Left cardiac atrium (tissue), 4 donors: Measurements from ENCODE around the gene WFDC8. TPM values are rescaled to one million over a fixed set of nuclear protein-coding genes. Genes with fewer than 3 reads are reported as not detected.
"Not testable (repeated sequence)": the region's sequence is repeated elsewhere in the genome, so short reads cannot be mapped to it uniquely, and the experiment has no call there.

Source experiments
- ATAC-seq, 2 donors: fragments of 200-7000 bp; cut with Tn5 transposase; one replicate each; pipeline ENCODE4 v1.9.1; 2020; ENCODE audit warnings: mild to moderate bottlenecking in 2 of 2, moderate library complexity in 2 of 2
- DNase-seq: peaks from one replicate; pipeline ENCODE4 v3.0.0-alpha.2; 2020
- intact Hi-C, 2 donors: fragments of 100-400 bp; cut with DNase I; formaldehyde crosslinking; loops; one replicate each; pipeline versions ENCODE4 v1.14.1 to v1.15.1; 2022 to 2023
- long read RNA-seq: library from polyadenylated mRNA; unstranded; transcript quantifications from one replicate; pipeline ENCODE4 v2.0.0, GENCODE V29; 2021
- total RNA-seq, 2 donors: library from RNA; stranded (reverse); fragmentation: NEBNext Ultra II Directional; extraction: Animal tissue kit (Norgen Biotek cat#: 25700); gene quantifications; one replicate each; pipeline ENCODE4 v1.2.1, GENCODE V29; 2021
- donor health status: DM: no; HTN: yes; CAD: no.
- donor health status: DM: no; HTN: yes; CAD: no; lungs with severe emphysema.
- donor health status: DM: yes; HTN: yes; CAD: no.
- donor health status: Dilated cardiomyopathy.

The WFDC8 gene
- total RNA-seq: not detected
- long read RNA-seq: 0 reads

DNA sequence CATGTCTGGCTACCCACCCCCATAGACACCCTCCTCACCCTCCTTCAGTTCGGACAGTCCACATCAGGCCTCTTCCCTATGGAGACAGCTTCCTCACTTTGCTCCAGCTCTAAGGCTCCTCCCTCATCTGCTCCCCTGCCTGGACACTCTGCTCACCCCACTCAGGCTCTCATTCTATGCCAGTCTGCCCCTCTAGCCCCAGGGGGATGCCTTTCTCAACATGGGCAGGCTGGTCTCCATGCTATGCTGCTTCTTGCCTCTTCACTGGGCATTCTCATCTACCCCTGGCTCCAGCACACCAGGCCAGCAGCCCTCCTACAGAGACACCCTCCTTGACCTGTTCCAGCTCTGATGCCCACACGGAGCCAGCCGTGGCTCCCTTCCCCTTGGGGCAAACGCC, at the start of gene WFDC8:
TSS of gene WFDC8 (minus strand) at position 101 of the 400 bp plus-strand sequence. CDS start at position 64, 37 bp downstream.
- DNase-seq (no peak), ATAC-seq (no peak)
- intact Hi-C loops: no loop called here

DNA sequence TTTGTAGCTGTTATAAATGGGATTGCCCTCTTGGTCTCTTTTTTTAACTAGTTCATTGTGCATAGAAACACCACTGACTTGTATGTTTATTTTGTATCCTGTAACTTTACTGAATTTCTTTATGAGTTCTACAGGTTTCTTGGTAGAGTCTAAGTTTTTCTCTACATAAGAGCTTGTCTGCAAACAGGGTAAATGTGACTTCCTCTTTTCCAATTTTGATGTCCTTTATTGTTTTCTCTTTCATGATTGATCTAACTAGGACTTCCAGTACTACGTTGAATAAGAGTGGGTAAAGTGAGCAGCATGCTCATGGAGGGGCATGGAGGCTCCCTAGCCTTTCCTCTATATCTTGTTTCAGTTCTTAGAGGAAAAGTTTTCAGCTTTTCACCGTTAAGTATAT, 47.5 kb upstream of the WFDC8 start:
- ATAC-seq: no peak
- no peak for DNase-seq
- intact Hi-C loops: no loop called here

DNA sequence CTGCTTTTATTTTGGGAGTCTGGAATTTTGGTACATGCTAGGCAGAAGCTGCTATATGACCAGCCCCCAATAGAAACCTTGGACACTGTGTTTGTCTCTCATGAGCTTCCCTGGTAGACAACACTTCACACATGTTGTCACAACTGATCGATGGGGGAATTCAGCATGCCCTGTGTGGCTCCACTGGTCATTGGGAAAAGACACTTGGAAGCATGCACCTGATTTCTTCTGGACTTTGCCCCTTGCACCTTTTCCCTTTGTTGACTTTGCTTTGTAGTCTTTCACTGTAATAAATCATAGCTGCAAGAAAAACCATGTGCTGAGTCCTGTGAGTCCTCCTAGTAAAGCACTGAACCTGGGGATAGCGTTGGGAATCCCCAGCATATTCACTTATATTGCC, 42.5 kb upstream of the WFDC8 start:
- no peak for DNase-seq
- ATAC-seq: no peak
- intact Hi-C loops: no loop called here

- no peak for ATAC-seq
- intact Hi-C loops: no loop called here
- DNase-seq: no peak
Observed at GRCh38 chr20:45617591-45617990, 38.5 kb upstream of the WFDC8 start.

GRCh38 chr20:45612314-45612713, 33.2 kb upstream of the WFDC8 start:
- ATAC-seq (no peak), DNase-seq (no peak)
- intact Hi-C loops: no loop called here

- ATAC-seq (no peak), DNase-seq (no peak)
- intact Hi-C loops: no loop called here
Observed at GRCh38 chr20:45611054-45611453, 32.0 kb upstream of the WFDC8 start.

GRCh38 chr20:45607810-45608209, 28.7 kb upstream of the WFDC8 start:
- DNase-seq (no peak), ATAC-seq (no peak)
- intact Hi-C loops: no loop called here

DNA sequence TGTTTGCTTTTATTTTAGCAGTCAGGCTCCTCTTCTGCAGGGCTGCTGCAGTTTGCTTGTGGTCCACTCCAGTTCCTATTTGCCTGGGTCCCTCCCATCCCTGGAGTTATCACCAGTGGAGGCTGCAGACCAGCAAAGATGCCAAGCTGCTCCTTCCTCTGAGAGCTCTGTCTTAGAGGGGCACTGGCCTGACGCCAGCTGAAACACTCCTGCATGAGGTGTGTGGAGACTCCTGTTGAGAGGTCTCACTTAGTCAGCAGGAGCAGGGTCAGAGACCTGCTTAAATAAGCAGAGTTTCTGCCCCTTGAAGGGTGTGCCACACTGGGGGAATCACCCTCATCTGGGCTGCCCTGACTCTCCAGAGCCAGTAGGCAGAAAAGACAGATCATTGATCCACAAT, 16.2 kb upstream of the WFDC8 start:
- intact Hi-C loops: no loop called here
- no peak for ATAC-seq
- no peak for DNase-seq

DNA sequence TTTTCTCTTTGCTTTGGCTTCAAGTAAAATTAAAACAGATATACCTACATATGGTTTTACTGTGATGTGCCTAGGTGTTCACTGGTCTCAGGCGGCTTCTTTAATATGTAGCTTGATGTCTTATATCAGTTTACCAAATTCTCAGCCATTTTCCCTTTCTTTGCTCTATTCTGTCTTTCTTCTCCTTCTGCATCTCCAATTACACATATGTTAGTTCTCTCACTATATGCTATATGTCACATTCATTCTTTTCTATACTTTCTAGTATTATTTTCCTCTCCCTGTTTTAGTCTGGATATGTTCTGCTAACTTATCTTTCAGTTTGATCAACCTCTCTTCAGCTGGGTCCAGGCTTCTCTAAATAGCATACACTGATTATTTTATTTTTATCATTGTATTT, 14.4 kb upstream of the WFDC8 start:
- intact Hi-C loops: no loop called here
- DNase-seq: no peak
- ATAC-seq: no peak

GRCh38 chr20:45592574-45593189, 13.6 kb upstream of the WFDC8 start:
- no peak for ATAC-seq
- intact Hi-C loops: no loop called here
- DNase-seq: no peak

DNA sequence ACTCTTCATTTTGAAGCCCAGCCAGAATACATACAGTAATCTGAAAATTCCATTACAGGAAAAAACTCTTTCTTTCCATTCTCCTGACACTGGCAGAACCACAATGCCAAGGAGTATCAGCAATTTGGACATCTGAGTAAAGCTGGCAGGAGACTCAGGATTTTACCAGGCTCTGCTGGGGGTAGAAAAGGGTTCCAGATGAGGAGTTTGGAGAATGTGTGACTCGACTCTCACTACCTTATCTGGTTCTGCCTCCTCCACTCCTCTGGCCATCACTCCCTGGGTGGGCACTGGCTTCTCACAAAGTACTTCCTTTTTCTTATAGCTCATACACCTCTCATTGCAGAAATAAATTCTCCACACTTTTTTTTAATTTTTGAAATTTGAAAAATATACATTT, 10.6 kb upstream of the WFDC8 start:
- ATAC-seq (peak in 1 of 2 donors; percentile 27), DNase-seq (no peak)
- intact Hi-C loops: no loop called here

DNA sequence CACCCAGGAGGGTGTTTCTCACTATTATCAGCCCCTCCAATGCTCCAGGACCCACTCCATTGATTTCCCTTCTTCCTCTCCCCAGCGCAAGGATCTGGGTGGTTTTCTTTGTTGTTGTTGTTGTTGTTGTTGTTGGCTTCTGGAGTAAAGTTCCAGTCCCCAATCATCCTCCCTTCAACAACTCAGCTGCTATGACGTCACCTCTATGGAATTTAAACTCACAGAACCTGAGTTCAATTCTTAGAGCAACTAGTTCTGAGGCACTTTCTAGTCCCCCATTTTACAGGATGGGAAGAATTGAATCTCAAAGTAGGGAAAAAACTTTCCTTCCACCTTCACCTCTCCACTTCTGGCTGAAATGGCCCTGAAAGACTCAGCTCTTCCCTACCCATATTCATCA, 9.7 kb upstream of the WFDC8 start:
- no peak for ATAC-seq
- intact Hi-C loops: no loop called here
- DNase-seq: no peak

- intact Hi-C loops, ATAC-seq, DNase-seq: not testable (repeated sequence)
Observed at GRCh38 chr20:45585986-45586385, 6.9 kb upstream of the WFDC8 start.

- ATAC-seq, intact Hi-C loops: not testable (repeated sequence)
Observed at GRCh38 chr20:45584294-45584693, 5.2 kb upstream of the WFDC8 start.

GRCh38 chr20:45583502-45583901, 4.4 kb upstream of the WFDC8 start:
- DNase-seq (no peak), ATAC-seq (no peak)
- intact Hi-C loops: no loop called here

More at GRCh38 chr20:45584294-45584693, 5.2 kb upstream of the WFDC8 start:
- DNase-seq: not testable (repeated sequence)

- ATAC-seq: peak in 1 of 2 donors; percentile 77
- no peak for DNase-seq
- intact Hi-C loops: no loop called here
Observed at GRCh38 chr20:45581702-45582101, 2.6 kb upstream of the WFDC8 start.

- DNase-seq (no peak), ATAC-seq (no peak)
- intact Hi-C loops: no loop called here
Observed at GRCh38 chr20:45578231-45578630, 853 bp downstream of the WFDC8 start.

GRCh38 chr20:45576995-45577394, 2.1 kb downstream of the WFDC8 start:
- intact Hi-C loops: no loop called here
- ATAC-seq (no peak), DNase-seq (no peak)

DNA sequence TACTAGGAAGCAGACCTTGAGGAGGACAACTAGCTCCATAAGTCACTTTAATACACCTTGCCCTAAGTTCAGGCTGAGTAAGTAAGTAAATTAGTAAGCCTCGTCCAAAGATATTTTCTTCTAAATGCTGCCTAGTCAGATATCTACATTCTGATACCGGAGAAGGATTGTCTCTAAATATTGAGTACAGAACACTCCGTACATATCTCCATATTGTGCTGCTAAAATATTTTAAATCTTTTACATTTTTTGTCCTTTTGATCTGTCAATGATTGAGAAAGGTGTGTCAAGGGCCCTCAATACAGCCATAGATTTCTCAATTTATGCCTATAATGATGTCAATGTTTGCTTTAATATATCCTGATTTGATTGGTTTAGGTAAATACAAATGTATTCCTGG, 3.2 kb downstream of the WFDC8 start:
- DNase-seq: no peak

DNA sequence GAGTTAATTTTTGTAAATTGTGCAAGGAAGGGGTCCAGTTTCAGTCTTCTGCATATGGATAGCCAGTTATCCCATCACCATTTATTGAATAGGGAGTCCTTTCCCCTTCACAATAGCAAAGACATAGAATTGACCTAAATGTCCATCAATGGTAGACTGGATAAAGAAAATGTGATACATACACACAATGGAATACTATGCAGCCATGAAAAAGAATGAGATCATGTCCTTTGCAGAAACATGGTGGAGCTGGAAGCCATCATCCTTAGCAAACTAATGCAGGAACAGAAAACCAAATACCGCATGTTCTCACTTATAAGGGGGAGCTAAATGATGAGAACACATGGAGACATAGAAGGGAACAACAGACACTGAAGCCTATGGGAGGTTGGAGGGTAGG, 9.4 kb downstream of the WFDC8 start:
- DNase-seq, ATAC-seq, intact Hi-C loops: not testable (repeated sequence)

More for the DNA sequence above, 3.2 kb downstream of the WFDC8 start:
- no peak for ATAC-seq
- intact Hi-C loops: no loop called here

- ATAC-seq: no peak
- DNase-seq: no peak
- intact Hi-C loops: no loop called here
Observed at GRCh38 chr20:45564760-45565276, 14.3 kb downstream of the WFDC8 start.
